K562 (cell line): ENCODE measurements around the gene TGFB1I1.

Source experiments
- CAMTA2 ChIP-seq: fragments of 250-450 bp; sonication (Bioruptor Pico); conservative IDR thresholded peaks from 2 replicates; pipeline ENCODE4 v1.5.1; 2022
- DACH1 ChIP-seq: fragments of 450-650 bp; IDR thresholded peaks from 2 replicates; pipeline ENCODE4 v1.6.1; 2018; ENCODE audit not compliant: partially characterized antibody
- TF ChIP-seq, protein P1 (sequence below), 2 experiments: fragments of 450-650 bp in 1 of 2; sonication (generic) in 1 of 2; formaldehyde crosslinking; conservative IDR thresholded peaks; 2 replicates each; pipeline versions ENCODE4 v1.4.0 to v1.8.1; 2020 to 2022; ENCODE audit warnings: mild to moderate bottlenecking in 1 of 2, missing genetic modification reagents in 1 of 2

DNA sequence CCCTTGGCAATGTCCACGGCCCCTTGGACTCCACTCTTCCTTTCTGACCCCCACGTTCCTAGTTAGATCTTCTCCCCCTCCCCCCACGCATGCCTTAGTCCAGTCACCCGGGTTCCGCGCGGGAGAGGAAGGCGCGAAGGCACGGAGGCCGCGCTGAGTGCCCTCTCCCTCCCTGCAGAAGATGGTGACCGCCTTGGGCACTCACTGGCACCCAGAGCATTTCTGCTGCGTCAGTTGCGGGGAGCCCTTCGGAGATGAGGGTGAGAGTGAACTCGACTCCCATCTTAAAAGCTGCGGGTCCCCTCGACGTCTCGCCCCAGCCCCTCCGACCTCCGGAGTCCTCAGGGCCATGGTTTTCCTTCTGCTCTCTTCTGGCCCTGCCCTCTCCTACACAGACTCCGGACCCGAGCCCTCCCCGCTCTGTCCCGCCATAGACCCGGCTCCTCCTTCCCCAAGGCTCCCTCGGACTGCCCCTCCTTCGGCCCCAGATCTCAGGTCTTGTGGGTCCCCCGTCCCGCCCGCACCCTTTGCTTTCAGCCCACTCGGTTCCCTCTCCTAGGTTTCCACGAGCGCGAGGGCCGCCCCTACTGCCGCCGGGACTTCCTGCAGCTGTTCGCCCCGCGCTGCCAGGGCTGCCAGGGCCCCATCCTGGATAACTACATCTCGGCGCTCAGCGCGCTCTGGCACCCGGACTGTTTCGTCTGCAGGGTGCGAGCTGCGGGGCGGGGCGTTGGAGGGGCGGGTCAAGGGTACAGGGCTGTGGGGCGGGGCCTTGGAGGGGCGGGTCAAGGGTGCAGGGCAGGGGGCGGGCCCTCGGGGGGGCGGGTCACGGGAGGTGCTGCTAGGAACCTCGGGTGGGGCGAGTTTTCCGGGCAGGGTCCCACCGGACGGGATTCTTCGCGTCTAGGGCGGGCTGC is 4.6 kb downstream of the TGFB1I1 start:
- TF ChIP-seq, protein P1, sequence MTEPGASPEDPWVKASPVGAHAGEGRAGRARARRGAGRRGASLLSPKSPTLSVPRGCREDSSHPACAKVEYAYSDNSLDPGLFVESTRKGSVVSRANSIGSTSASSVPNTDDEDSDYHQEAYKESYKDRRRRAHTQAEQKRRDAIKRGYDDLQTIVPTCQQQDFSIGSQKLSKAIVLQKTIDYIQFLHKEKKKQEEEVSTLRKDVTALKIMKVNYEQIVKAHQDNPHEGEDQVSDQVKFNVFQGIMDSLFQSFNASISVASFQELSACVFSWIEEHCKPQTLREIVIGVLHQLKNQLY (CRISPR knock-in tag; conservative IDR thresholded peaks at IDR 0.05) = no peak
- TF ChIP-seq DACH1 (no peak), CAMTA2 (CRISPR knock-in tag) (no peak)
